ENCODE results near the gene ZNF397. TPM values are rescaled to one million over a fixed set of nuclear protein-coding genes. Genes with fewer than 3 reads are reported as not detected.

Gene ZNF397
- polyA plus RNA-seq, 1 donor from 2014 or later = 58.7 TPM

DNA sequence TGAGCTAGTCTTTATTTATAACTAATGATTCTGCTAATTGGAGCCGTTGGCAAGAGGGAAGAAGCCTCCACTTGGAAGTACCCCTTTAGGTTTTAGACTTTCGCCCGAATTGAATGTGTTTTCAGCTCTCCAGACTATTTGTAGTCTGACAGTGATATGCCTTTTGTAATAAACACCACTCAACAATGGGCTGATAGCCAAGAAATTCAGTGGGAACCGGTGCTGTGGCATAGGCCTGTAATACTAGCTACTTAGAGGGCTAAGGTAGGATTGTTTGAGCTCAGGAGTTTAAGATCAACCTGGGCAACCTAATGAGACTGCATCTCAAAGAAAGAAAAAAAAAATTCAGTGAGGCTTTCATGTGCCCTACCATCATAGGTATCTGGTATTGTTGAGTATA lies 62.8 kb downstream of the ZNF397 start:
- Histone ChIP-seq H3K27me3 (ENCODE audit: insufficient read depth, low read depth, low read length) (no peaks in the 10 kb centered on the region), H3K79me2 (replicated peaks; ENCODE audit: insufficient read depth, low read length) (peaks cover 15% of the 10 kb centered on the region), H3K9me2 (ENCODE audit: insufficient read depth, low read length) (no peaks in the 10 kb centered on the region), H3K36me3 (ENCODE audit: insufficient read depth, low read length) (peaks cover 30% of the 10 kb centered on the region), H3K27ac (ENCODE audit: low read length) (no peak overlapping the region), H3K9ac (ENCODE audit: low read length) (no peak overlapping the region), H3K4me2 (ENCODE audit: low read length) (no peak overlapping the region), H4K20me1 (ENCODE audit: insufficient read depth) (no peaks in the 10 kb centered on the region), H3F3A (ENCODE audit: insufficient read depth, low read length, poor library complexity, severe bottlenecking) (no peaks in the 10 kb centered on the region), H3K4me3 (ENCODE audit: low read length) (no peak overlapping the region), H3K9me3 (ENCODE audit: low read length) (peaks cover 34% of the 10 kb centered on the region), H2AFZ (ENCODE audit: low read depth, low read length) (no peak overlapping the region)
- TF ChIP-seq MXI1 (conservative IDR thresholded peaks at IDR 0.05; ENCODE audit: poor library complexity, severe bottlenecking) (no peak), EZH2 (IDR thresholded peaks at IDR 0.05; ENCODE audit: borderline replicate concordance, insufficient read depth, low read length, poor library complexity, severe bottlenecking) (no peak), RAD21 (conservative IDR thresholded peaks at IDR 0.05) (no peak), TAF1 (IDR thresholded peaks at IDR 0.05; ENCODE audit: low read depth) (no peak), POLR2AphosphoS5 (IDR thresholded peaks at IDR 0.05) (no peak), SMC3 (conservative IDR thresholded peaks at IDR 0.05; ENCODE audit: poor library complexity) (no peak), EP300 (conservative IDR thresholded peaks at IDR 0.05; ENCODE audit: poor library complexity, severe bottlenecking) (no peak)
- TF ChIP-seq, protein P1, sequence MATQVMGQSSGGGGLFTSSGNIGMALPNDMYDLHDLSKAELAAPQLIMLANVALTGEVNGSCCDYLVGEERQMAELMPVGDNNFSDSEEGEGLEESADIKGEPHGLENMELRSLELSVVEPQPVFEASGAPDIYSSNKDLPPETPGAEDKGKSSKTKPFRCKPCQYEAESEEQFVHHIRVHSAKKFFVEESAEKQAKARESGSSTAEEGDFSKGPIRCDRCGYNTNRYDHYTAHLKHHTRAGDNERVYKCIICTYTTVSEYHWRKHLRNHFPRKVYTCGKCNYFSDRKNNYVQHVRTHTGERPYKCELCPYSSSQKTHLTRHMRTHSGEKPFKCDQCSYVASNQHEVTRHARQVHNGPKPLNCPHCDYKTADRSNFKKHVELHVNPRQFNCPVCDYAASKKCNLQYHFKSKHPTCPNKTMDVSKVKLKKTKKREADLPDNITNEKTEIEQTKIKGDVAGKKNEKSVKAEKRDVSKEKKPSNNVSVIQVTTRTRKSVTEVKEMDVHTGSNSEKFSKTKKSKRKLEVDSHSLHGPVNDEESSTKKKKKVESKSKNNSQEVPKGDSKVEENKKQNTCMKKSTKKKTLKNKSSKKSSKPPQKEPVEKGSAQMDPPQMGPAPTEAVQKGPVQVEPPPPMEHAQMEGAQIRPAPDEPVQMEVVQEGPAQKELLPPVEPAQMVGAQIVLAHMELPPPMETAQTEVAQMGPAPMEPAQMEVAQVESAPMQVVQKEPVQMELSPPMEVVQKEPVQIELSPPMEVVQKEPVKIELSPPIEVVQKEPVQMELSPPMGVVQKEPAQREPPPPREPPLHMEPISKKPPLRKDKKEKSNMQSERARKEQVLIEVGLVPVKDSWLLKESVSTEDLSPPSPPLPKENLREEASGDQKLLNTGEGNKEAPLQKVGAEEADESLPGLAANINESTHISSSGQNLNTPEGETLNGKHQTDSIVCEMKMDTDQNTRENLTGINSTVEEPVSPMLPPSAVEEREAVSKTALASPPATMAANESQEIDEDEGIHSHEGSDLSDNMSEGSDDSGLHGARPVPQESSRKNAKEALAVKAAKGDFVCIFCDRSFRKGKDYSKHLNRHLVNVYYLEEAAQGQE (IDR thresholded peaks at IDR 0.05; ENCODE audit: borderline replicate concordance) = no peak
- TF ChIP-seq, protein P2, sequence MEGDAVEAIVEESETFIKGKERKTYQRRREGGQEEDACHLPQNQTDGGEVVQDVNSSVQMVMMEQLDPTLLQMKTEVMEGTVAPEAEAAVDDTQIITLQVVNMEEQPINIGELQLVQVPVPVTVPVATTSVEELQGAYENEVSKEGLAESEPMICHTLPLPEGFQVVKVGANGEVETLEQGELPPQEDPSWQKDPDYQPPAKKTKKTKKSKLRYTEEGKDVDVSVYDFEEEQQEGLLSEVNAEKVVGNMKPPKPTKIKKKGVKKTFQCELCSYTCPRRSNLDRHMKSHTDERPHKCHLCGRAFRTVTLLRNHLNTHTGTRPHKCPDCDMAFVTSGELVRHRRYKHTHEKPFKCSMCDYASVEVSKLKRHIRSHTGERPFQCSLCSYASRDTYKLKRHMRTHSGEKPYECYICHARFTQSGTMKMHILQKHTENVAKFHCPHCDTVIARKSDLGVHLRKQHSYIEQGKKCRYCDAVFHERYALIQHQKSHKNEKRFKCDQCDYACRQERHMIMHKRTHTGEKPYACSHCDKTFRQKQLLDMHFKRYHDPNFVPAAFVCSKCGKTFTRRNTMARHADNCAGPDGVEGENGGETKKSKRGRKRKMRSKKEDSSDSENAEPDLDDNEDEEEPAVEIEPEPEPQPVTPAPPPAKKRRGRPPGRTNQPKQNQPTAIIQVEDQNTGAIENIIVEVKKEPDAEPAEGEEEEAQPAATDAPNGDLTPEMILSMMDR (IDR thresholded peaks at IDR 0.05; ENCODE audit: poor library complexity, severe bottlenecking) = no peak

DNA sequence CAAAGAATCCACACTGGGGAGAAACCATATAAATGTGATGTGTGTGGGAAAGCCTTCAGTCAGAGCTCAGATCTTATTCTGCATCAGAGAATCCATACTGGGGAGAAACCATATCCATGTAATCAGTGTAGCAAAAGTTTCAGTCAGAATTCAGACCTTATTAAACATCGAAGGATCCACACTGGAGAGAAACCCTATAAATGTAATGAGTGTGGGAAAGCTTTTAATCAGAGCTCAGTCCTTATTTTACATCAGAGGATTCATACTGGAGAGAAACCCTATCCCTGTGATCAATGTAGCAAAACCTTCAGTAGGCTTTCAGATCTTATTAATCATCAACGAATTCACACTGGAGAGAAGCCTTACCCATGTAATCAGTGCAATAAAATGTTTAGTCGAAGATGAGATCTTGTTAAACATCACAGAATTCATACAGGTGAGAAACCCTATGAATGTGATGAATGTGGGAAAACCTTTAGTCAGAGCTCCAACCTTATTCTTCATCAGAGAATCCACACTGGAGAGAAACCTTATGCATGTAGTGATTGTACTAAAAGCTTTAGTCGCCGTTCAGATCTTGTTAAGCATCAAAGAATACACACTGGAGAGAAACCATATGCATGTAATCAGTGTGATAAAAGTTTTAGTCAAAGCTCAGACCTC lies 65.9 kb downstream of the ZNF397 start:
- Histone ChIP-seq H3K4me3 (ENCODE audit: low read length) (no peak overlapping the region), H3K9me3 (ENCODE audit: low read length) (peaks cover 34% of the 10 kb centered on the region)

More for the DNA sequence above, 65.9 kb downstream of the ZNF397 start:
- peaks cover 7% of the 10 kb centered on the region for H3K79me2 ChIP-seq (replicated peaks; ENCODE audit: insufficient read depth, low read length)
- H3K36me3 ChIP-seq (ENCODE audit: insufficient read depth, low read length) = peaks cover 25% of the 10 kb centered on the region
- H3K9ac ChIP-seq (ENCODE audit: low read length) = no peak overlapping the region
- no peaks in the 10 kb centered on the region for H3F3A ChIP-seq (ENCODE audit: insufficient read depth, low read length, poor library complexity, severe bottlenecking)
- no peaks in the 10 kb centered on the region for H4K20me1 ChIP-seq (ENCODE audit: insufficient read depth)
- no peak overlapping the region for H3K4me2 ChIP-seq (ENCODE audit: low read length)
- no peaks in the 10 kb centered on the region for H3K27me3 ChIP-seq (ENCODE audit: insufficient read depth, low read depth, low read length)
- no peak overlapping the region for H3K27ac ChIP-seq (ENCODE audit: low read length)
- no peak overlapping the region for H2AFZ ChIP-seq (ENCODE audit: low read depth, low read length)
- H3K9me2 ChIP-seq (ENCODE audit: insufficient read depth, low read length) = no peaks in the 10 kb centered on the region
- no peak for TF ChIP-seq RAD21 (conservative IDR thresholded peaks at IDR 0.05)
- TF ChIP-seq, protein P1 (IDR thresholded peaks at IDR 0.05; ENCODE audit: borderline replicate concordance) = no peak
- TF ChIP-seq TAF1 (IDR thresholded peaks at IDR 0.05; ENCODE audit: low read depth) = no peak
- TF ChIP-seq EP300 (conservative IDR thresholded peaks at IDR 0.05; ENCODE audit: poor library complexity, severe bottlenecking) = no peak
- no peak for TF ChIP-seq MXI1 (conservative IDR thresholded peaks at IDR 0.05; ENCODE audit: poor library complexity, severe bottlenecking)
- no peak for TF ChIP-seq EZH2 (IDR thresholded peaks at IDR 0.05; ENCODE audit: borderline replicate concordance, insufficient read depth, low read length, poor library complexity, severe bottlenecking)

All from neural cell (in vitro differentiated cells).